Endothelial cell of hepatic sinusoid (primary cell): Measurements from ENCODE around the gene NMT1.

ENCODE experiments used
- in situ Hi-C: cut with HindIII; loops from 2 replicates; pipeline ENCODE4 v1.10.0; 2017; ENCODE audit warnings: low sequenced_read_pairs

NMT1 gene

DNA sequence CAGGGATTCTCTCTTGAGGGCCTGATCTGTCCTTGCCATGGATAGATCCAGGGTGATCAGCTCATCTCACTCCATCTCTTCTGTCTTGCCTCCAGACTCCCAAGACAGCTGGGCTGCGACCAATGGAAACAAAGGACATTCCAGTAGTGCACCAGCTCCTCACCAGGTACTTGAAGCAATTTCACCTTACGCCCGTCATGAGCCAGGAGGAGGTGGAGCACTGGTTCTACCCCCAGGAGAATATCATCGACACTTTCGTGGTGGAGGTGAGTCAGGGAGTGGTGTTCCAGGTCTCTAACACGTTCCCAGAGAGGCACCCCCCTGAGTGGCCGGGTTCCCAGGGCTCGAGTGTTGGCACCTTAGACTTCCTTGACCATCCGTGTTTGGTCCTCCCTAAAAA lies 41.7 kb downstream of the NMT1 start:
- in situ Hi-C loops, result no loop called here

- in situ Hi-C loops, result no loop called here
Measured at GRCh38 chr17:45103269-45103795, 42.2 kb downstream of the NMT1 start.

GRCh38 chr17:45104029-45104428 lies 42.9 kb downstream of the NMT1 start:
- in situ Hi-C loops, result no loop called here

DNA sequence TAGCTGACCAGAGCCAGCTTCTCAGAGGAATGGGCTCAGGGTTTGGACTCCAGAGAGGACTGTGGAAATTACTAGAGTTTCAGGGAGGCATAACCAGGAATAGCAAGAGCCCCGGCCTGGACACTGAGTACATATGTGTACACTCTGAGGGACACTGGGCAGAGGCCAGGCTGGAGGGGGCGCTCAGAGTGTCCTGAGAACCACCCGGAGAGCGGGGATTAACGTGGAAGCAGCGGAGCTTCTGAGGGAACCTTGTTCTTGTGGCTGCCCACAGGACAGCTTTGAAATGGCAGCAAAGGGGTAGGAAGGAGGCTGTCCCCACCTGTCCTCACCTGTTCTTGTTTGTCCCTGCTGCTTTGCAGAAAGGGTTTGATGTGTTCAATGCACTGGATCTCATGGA lies 43.4 kb downstream of the NMT1 start:
- in situ Hi-C loops, result no loop called here

DNA sequence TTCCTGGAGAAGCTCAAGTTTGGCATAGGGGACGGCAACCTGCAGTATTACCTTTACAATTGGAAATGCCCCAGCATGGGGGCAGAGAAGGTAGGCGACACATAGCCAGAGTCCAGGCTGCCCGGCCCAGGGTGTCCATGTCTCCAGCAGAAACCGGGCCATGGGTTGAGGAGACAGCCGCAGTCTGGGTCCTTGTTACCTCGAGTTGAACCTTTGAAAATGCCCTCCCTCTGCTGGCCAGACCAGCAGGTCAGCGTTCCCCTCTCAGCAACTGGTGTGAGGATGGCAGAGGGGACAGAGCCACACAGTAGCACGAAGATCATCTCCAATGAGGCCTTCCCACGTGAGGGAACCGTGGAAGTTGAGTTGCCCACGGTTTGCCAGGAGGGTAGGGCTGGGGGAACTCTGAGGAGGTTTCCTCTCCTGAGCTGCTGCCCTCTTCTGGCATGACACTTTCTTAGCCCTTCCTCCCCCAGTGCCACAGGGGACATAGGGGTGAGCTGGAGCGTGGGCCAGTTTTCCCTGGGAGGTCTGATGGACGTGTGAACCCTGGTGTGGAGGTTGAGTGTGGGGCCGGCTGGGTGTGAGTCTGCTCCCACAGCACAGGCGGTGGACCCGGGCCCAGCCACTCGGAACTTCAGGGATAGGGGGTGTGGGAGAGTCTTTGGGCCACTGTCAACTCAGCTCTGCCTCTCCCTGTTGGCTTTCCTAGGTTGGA lies 43.9 kb downstream of the NMT1 start:
- in situ Hi-C loops, result no loop called here

GRCh38 chr17:45106096-45106495 lies 45.0 kb downstream of the NMT1 start:
- in situ Hi-C loops, result no loop called here

GRCh38 chr17:45106582-45106981 lies 45.5 kb downstream of the NMT1 start:
- in situ Hi-C loops, result no loop called here

DNA sequence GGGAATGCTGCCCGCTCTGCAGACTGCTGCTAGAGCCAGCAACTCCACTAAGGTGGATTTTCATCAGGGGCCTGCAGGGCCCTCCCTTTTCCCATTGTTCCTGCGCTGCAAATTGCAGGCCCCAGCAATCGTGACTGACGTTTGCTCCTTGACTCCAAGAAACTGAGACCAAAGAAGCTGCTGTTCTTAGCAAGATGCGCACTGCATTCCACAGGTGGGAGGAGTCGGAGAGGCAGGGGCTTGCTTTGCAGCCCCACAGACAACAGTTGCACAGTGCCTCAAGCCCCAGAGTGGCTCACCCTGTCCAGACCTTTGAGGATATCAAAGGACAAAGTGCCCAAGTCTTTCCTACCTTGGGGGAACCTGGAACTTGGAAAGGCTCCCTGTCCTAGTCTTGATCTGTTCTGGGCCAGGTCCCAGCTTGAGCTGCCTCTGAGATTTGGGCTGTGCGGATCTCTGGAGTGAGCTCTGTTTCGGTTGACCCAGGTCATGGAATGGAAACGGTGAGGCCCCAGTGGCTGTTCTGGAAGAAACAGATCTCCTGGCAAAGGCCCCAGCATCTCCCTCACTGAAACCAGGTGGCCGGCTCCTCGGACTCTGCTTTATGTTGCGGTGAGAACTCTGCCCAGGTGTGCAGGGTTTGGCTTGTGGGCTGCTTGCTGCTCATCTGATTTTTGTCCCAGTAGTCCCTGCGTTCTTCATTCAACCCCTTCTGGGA lies 46.3 kb downstream of the NMT1 start:
- in situ Hi-C loops, result no loop called here

DNA sequence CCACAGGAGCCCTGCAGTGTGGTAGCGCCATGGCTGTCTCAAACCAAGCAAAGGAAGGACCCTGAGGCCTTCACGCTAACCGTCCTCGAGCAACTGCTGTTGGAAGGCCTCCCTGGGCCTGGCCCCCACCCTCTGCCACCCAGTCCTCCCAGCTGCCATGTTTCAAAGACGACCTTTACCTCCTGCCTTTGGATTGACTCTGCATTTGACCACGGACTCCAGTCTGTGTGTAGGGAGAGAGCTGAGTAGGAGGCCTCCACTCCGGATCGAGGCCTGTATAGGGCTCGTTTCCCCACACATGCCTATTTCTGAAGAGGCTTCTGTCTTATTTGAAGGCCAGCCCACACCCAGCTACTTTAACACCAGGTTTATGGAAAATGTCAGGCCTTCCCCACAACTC lies 46.9 kb downstream of the NMT1 start:
- in situ Hi-C loops, result no loop called here

GRCh38 chr17:45108595-45109521 lies 47.7 kb downstream of the NMT1 start:
- in situ Hi-C loops, result no loop called here

- in situ Hi-C loops, result no loop called here
Measured at GRCh38 chr17:45110676-45111611, 49.8 kb downstream of the NMT1 start.

GRCh38 chr17:45111850-45112249 lies 50.7 kb downstream of the NMT1 start:
- in situ Hi-C loops, result no loop called here

DNA sequence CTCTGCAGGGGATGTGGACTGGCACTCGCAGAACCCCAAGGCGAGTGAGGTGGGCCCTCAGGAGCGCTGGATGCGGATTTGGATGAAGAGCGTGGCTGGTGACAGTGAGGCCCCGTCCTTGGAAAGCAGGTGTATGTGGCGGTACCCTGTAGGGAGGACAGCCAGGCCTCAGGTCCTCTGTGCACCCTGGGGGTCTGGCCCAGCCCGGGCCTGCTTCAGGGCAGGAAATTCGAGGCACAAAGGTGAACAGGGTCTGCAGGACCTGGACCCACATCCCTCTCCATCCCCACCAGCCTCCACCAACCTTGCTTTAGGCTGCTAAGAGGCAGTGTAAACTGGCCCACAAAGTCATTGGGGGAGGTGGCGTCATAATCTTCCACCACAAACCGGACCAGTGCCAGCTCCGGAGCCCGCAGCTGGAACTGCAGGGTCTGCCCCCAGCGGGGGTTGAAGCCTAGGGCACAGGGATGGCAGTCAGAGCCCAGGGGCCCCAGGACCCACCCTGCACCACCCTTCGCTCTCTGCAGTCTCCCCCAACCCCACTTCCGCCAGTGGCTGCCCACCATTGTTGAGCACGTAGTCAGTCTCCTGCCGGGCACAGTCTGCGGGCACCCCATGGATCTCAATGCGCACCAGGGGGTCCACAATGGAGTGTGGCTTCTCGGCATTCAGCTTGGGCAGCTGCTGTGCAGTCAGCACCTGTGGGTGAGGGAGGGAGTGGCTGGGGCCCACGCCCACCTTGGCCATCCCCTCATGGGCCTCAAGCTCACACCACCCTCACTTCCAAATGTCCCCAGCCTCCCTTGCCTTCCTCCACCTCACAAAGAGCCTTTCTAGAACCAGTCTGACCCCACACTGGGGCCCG lies 51.7 kb downstream of the NMT1 start:
- in situ Hi-C loops, result no loop called here

DNA sequence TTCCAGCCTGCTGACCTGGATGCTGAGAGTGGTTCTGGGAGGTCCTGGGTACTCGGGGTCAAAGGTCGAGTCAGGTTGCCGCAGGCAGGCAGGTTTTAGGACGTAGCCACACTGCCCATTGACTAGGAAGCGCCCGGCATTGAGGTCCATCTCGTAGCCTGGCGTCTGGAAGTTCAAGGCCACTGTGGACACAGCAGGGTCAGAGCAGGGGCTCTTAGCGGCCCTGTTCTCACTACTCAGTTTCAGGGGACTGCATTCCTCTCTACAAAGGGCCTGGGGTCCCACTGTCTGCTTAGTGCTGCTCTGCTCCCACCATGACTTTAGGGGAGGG lies 52.3 kb downstream of the NMT1 start:
- in situ Hi-C loops, result no loop called here

DNA sequence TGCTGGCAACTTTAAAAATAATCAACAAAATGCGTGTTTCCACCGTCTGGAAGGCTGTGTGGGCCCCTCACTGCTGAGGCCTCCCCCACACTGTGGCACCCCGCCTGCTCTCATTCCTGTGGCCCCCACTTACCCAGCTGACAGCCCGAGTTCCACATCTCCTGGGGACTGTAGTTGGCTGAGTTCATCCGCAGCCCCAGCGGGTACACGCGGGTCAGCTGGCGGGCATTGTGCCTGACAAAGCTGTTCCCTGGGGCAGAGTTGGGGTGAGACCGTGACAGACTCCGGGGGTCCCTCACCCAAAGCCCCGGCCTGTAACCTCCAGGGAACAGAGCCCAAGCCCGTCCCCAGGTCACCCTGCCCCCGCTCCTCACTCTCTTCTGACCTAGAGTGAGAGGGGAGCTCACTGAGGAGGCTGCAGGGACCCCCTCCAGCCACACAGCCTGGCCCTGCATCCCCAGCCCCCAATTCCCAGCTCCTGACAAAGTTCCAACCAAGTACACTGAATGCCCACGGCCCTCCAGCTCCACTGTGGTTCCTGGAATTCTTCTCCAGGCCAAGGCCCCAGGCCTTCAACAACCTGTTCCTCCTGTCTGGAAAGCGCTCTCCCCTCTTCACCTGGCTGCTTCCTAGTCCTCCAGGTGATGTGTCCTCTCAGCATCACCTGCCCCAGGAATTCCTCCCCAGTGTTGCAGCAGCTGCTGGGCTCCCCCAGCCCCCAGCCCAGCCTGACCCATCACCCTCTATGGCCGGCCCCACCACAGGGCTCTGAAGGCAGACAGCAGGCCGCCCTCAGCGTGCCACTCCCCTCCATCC lies 53.2 kb downstream of the NMT1 start:
- in situ Hi-C loops, result no loop called here

DNA sequence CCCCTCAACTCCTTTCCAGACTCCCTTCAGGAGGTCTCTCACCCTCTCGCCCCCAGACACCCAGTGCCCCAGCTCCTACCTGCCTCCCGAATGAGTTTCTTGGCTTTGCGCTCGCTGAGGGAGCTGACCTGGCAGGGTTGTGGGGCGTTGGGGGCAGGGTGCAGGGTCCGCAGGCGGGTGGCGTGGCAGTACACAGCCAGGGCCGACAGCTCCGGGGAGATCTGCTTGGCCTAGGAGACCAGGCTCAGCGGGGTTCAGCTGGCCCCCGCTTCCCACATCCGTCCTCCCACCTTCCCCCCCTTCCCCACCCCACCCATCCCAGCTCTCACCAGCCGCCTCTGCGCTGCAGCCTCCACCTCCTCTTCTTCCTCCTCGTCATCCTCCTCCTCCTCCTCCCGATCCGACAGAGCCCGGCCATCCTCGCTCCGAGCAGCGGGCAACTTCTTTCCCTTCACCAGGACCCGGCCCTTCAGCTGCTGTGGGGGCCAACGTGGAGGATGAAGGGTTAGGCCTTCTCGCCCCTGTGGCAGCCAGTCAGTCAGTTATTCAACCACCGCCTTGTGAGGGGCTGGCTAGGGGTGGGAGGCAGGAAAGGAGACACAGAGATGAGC lies 54.0 kb downstream of the NMT1 start:
- in situ Hi-C loops, result no loop called here

DNA sequence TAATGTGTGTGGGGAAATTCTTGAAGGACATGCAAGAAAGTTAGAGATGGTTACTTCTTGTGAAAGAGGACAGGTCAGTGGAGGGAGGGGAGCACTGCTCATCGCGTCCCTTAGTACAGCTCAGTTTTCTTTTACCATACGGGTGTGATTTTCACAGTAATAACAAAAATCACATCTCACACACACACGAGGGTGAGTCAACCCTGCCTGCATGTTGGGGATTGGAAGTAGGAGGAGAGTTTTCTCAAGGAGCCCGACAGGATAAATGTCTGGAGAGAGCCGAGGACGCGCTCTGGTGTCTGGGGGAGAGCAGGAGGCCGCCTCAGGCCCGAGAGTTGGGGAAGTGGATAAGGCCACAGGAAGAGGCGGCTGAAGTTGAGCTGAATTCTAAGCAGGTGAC lies 54.8 kb downstream of the NMT1 start:
- in situ Hi-C loops, result no loop called here

DNA sequence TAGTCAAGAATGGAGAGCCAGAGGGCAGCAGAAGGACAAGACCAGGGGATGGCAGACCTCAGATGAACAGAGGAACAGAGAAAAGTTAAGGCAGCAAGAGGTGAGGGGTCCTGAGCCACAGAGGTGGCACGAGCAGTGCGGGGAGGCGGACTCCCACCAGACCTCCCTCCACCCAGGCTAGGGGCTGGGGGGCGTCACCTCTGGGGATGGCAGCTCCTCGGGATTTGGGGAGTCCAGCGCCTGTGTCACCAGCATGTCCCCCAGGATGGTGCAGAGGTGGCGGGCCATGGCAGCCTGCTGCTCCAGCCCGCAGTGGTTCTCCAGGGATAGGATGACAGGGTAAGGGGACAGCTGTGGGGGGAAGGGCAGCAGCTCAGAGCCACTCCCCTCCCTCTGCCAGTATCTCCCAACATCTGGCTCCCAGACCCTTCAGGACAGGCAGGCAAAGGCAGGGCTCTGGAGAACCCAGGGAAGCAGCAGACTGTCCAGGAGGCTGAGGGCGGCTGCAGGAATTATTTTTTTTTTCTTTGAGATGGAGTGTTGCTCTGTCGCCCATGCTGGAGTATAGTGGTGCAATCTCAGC lies 55.4 kb downstream of the NMT1 start:
- in situ Hi-C loops, result no loop called here
